HG02938 (cell line): ENCODE data around the gene NFE2L1.
"Not testable (repeated sequence)": the region's sequence is repeated elsewhere in the genome, so short reads cannot be mapped to it uniquely, and the experiment has no call there.

Source experiments
- ATAC-seq: cut with Tn5 transposase; IDR thresholded peaks from one replicate; pipeline ENCODE4 v1.9.1; 2021; ENCODE audit warnings: mild to moderate bottlenecking, moderate library complexity; ENCODE audit not compliant: unreplicated experiment

NFE2L1 gene

GRCh38 chr17:48047741-48048383 is at the start of gene NFE2L1:
NFE2L1 (plus strand) TSS chr17:48048359; CDS start chr17:48051119, 2,760 bp downstream.
- peak; percentile 93 for ATAC-seq

GRCh38 chr17:47999582-47999981 is 48.6 kb upstream of the NFE2L1 start:
- ATAC-seq, result no peak

- no peak for ATAC-seq
Measured at GRCh38 chr17:48001197-48001596, 47.0 kb upstream of the NFE2L1 start.

- ATAC-seq, result not testable (repeated sequence)
Measured at GRCh38 chr17:48001657-48002056, 46.5 kb upstream of the NFE2L1 start.

GRCh38 chr17:48002266-48002915 is 45.8 kb upstream of the NFE2L1 start:
- peak; percentile 64 for ATAC-seq

GRCh38 chr17:48002916-48003416 is 45.2 kb upstream of the NFE2L1 start:
- no peak for ATAC-seq

- no peak for ATAC-seq
Measured at GRCh38 chr17:48003417-48004151, 44.6 kb upstream of the NFE2L1 start.

GRCh38 chr17:48004983-48005382 is 43.2 kb upstream of the NFE2L1 start:
- no peak for ATAC-seq

- ATAC-seq, result no peak
Measured at GRCh38 chr17:48006936-48007709, 41.0 kb upstream of the NFE2L1 start.

GRCh38 chr17:48010193-48010592 is 38.0 kb upstream of the NFE2L1 start:
- no peak for ATAC-seq

GRCh38 chr17:48011405-48012150 is 36.6 kb upstream of the NFE2L1 start:
- no peak for ATAC-seq

- ATAC-seq, result no peak
Measured at GRCh38 chr17:48012151-48012520, 36.0 kb upstream of the NFE2L1 start.

GRCh38 chr17:48012654-48013053 is 35.5 kb upstream of the NFE2L1 start:
- no peak for ATAC-seq

- ATAC-seq, result no peak
Measured at GRCh38 chr17:48013876-48014594, 34.1 kb upstream of the NFE2L1 start.

- no peak for ATAC-seq
Measured at GRCh38 chr17:48014595-48015111, 33.5 kb upstream of the NFE2L1 start.

GRCh38 chr17:48016112-48016511 is 32.0 kb upstream of the NFE2L1 start:
- no peak for ATAC-seq

- not testable (repeated sequence) for ATAC-seq
Measured at GRCh38 chr17:48017817-48018158, 30.4 kb upstream of the NFE2L1 start.

GRCh38 chr17:48021934-48022333 is 26.2 kb upstream of the NFE2L1 start:
- ATAC-seq, result no peak

GRCh38 chr17:48022901-48023300 is 25.3 kb upstream of the NFE2L1 start:
- ATAC-seq, result no peak
